PFSK-1 (cell line): ENCODE measurements around the gene LDB2.

Experiments used
- POLR2AphosphoS5 ChIP-seq: IDR thresholded peaks from 2 replicates; pipeline ENCODE4 v1.6.1; 2012; ENCODE audit warnings: low read depth, mild to moderate bottlenecking, control low read depth, low read length, moderate library complexity
- SIN3A ChIP-seq: IDR thresholded peaks from 2 replicates; pipeline ENCODE4 v1.6.1; 2012; ENCODE audit warnings: mild to moderate bottlenecking, low read length, moderate library complexity, borderline replicate concordance; ENCODE audit not compliant: insufficient read depth
- TAF1 ChIP-seq: IDR thresholded peaks from 2 replicates; pipeline ENCODE4 v1.6.1; 2012; ENCODE audit warnings: low read length, control low read depth, borderline replicate concordance; ENCODE audit not compliant: insufficient read depth
- TF ChIP-seq, protein P1 (sequence below), 2 experiments: IDR thresholded peaks; 2 replicates each; pipeline versions ENCODE4 v1.6.1 to v1.8.0; 2011 to 2012; ENCODE audit warnings: low read depth in 2 of 2, low read length in 2 of 2, control low read depth in 1 of 2, inconsistent platforms in 1 of 2, mild to moderate bottlenecking in 1 of 2, moderate library complexity in 1 of 2; ENCODE audit not compliant: insufficient read depth in 1 of 2

DNA sequence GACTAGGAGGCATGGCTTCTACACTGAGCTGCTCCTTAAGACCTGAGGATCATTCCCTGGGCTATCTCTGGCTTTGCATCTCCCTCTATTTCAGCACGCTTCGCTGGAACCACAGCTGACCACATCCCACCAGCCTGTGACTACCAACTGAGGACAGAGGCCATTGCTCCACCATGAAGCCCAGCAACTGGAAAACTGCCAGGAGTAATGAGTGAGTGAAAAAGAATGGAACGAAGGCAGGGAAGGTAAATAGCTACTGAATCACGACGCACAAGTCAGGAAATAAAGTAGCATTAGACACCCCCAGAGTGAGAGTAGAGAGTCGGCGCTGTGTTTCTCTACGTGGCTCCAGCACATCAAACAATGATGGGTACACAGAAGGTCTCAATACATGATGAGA, 314.7 kb downstream of the LDB2 start:
- TF ChIP-seq POLR2AphosphoS5 (no peak), SIN3A (no peak), TAF1 (no peak)
- TF ChIP-seq, protein P1, sequence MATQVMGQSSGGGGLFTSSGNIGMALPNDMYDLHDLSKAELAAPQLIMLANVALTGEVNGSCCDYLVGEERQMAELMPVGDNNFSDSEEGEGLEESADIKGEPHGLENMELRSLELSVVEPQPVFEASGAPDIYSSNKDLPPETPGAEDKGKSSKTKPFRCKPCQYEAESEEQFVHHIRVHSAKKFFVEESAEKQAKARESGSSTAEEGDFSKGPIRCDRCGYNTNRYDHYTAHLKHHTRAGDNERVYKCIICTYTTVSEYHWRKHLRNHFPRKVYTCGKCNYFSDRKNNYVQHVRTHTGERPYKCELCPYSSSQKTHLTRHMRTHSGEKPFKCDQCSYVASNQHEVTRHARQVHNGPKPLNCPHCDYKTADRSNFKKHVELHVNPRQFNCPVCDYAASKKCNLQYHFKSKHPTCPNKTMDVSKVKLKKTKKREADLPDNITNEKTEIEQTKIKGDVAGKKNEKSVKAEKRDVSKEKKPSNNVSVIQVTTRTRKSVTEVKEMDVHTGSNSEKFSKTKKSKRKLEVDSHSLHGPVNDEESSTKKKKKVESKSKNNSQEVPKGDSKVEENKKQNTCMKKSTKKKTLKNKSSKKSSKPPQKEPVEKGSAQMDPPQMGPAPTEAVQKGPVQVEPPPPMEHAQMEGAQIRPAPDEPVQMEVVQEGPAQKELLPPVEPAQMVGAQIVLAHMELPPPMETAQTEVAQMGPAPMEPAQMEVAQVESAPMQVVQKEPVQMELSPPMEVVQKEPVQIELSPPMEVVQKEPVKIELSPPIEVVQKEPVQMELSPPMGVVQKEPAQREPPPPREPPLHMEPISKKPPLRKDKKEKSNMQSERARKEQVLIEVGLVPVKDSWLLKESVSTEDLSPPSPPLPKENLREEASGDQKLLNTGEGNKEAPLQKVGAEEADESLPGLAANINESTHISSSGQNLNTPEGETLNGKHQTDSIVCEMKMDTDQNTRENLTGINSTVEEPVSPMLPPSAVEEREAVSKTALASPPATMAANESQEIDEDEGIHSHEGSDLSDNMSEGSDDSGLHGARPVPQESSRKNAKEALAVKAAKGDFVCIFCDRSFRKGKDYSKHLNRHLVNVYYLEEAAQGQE (IDR thresholded peaks at IDR 0.05; ENCODE audit: insufficient read depth in 1 of 2, low read depth in 2 of 2, low read length in 2 of 2): no peak
